GM21447 (cell line): ENCODE measurements around the gene EPHB6.

Experiments used
- ATAC-seq: cut with Tn5 transposase; IDR thresholded peaks from one replicate; pipeline ENCODE4 v1.9.1; 2021; ENCODE audit not compliant: unreplicated experiment

The EPHB6 gene

GRCh38 chr7:142863891-142864685 lies 9.2 kb downstream of the EPHB6 start:
- ATAC-seq = no peak

GRCh38 chr7:142864980-142865747 lies 10.3 kb downstream of the EPHB6 start:
- ATAC-seq = no peak

GRCh38 chr7:142865766-142866165 lies 10.9 kb downstream of the EPHB6 start:
- no peak for ATAC-seq

GRCh38 chr7:142866361-142867096 lies 11.7 kb downstream of the EPHB6 start:
- ATAC-seq = no peak

GRCh38 chr7:142867097-142867378 lies 12.2 kb downstream of the EPHB6 start:
- no peak for ATAC-seq

- ATAC-seq = no peak
Measured at GRCh38 chr7:142867398-142868187, 12.7 kb downstream of the EPHB6 start.

GRCh38 chr7:142868188-142868985 lies 13.5 kb downstream of the EPHB6 start:
- ATAC-seq = no peak

GRCh38 chr7:142868986-142869415 lies 14.1 kb downstream of the EPHB6 start:
- no peak for ATAC-seq

- ATAC-seq = no peak
Measured at GRCh38 chr7:142869434-142869833, 14.6 kb downstream of the EPHB6 start.

GRCh38 chr7:142870147-142870559 lies 15.3 kb downstream of the EPHB6 start:
- ATAC-seq = no peak

GRCh38 chr7:142870566-142871259 lies 15.8 kb downstream of the EPHB6 start:
- no peak for ATAC-seq

GRCh38 chr7:142871260-142872105 lies 16.6 kb downstream of the EPHB6 start:
- no peak for ATAC-seq

- no peak for ATAC-seq
Measured at GRCh38 chr7:142872106-142872675, 17.3 kb downstream of the EPHB6 start.

- ATAC-seq = no peak
Measured at GRCh38 chr7:142873281-142873784, 18.5 kb downstream of the EPHB6 start.

- ATAC-seq = no peak
Measured at GRCh38 chr7:142873871-142874270, 19.0 kb downstream of the EPHB6 start.

GRCh38 chr7:142874409-142874808 lies 19.5 kb downstream of the EPHB6 start:
- no peak for ATAC-seq

GRCh38 chr7:142874837-142875236 lies 20.0 kb downstream of the EPHB6 start:
- ATAC-seq = no peak

- ATAC-seq = no peak
Measured at GRCh38 chr7:142875456-142875855, 20.6 kb downstream of the EPHB6 start.
